ENCODE measurements around the gene OSBP2. TPM values are rescaled to one million over a fixed set of nuclear protein-coding genes. Genes with fewer than 3 reads are reported as not detected.

Gene OSBP2
- total and polyA plus RNA-seq, 5 experiments from 2014 or later = 0.60 to 1.8 (median 0.75) TPM

GRCh38 chr22:30882184-30882717 is 187.6 kb downstream of the OSBP2 start:
- H3K27me3 Mint-ChIP-seq = no peaks in the 10 kb centered on the region
- POLR2A ChIA-PET = no interaction called here
- ATAC-seq = no peak
- peak in 1 of 10 donors; percentile 22 for DNase-seq
- H3K4me1 Mint-ChIP-seq = peaks cover 0 to 5% (median 0%) of the 10 kb centered on the region in 4 donors
- no peak overlapping the region for H3K4me3 Mint-ChIP-seq
- H3K9me3 Mint-ChIP-seq = no peaks in the 10 kb centered on the region
- H3K36me3 Mint-ChIP-seq = no peaks in the 10 kb centered on the region
- peak overlapping the region in 2 of 10 donors; percentile 31 to 46 for H3K27ac Mint-ChIP-seq

- DNase-seq (peak in 1 of 10 donors; percentile 50), ATAC-seq (no peak)
- Mint-ChIP-seq H3K4me3 (no peak overlapping the region), H3K27me3 (no peaks in the 10 kb centered on the region), H3K36me3 (peaks cover 0 to 3% (median 0%) of the 10 kb centered on the region in 3 donors), H3K27ac (peak overlapping the region in 2 of 10 donors; percentile 31 to 43), H3K4me1 (peaks cover 0 to 5% (median 0%) of the 10 kb centered on the region in 4 donors), H3K9me3 (no peaks in the 10 kb centered on the region)
- POLR2A ChIA-PET = no interaction called here
These were observed 188.4 kb downstream of the OSBP2 start for GRCh38 chr22:30882974-30883533.

- H3K4me1 Mint-ChIP-seq = peaks cover 0 to 4% (median 0%) of the 10 kb centered on the region in 4 donors
- no peak overlapping the region for H3K4me3 Mint-ChIP-seq
- no peak overlapping the region for H3K27ac Mint-ChIP-seq
- ATAC-seq = no peak
- POLR2A ChIA-PET = no interaction called here
- peak in 1 of 10 donors; percentile 36 for DNase-seq
- H3K9me3 Mint-ChIP-seq = no peaks in the 10 kb centered on the region
- H3K36me3 Mint-ChIP-seq = peaks cover 0 to 3% (median 0%) of the 10 kb centered on the region in 3 donors
- no peaks in the 10 kb centered on the region for H3K27me3 Mint-ChIP-seq
These were observed 189.0 kb downstream of the OSBP2 start for GRCh38 chr22:30883586-30884145.

- Mint-ChIP-seq H3K9me3 (no peaks in the 10 kb centered on the region), H3K36me3 (peaks cover 0 to 3% (median 0%) of the 10 kb centered on the region in 3 donors), H3K27me3 (no peaks in the 10 kb centered on the region), H3K4me1 (peaks cover 0 to 4% (median 0%) of the 10 kb centered on the region in 4 donors), H3K4me3 (no peak overlapping the region), H3K27ac (no peak overlapping the region)
- ATAC-seq (no peak), DNase-seq (peak in 1 of 10 donors; percentile 43)
- POLR2A ChIA-PET = no interaction called here
These were observed 189.7 kb downstream of the OSBP2 start for GRCh38 chr22:30884211-30885000.

- Mint-ChIP-seq H3K4me1 (peaks cover 0 to 4% (median 0%) of the 10 kb centered on the region in 4 donors), H3K4me3 (no peak overlapping the region), H3K9me3 (no peaks in the 10 kb centered on the region), H3K27me3 (no peaks in the 10 kb centered on the region), H3K27ac (no peak overlapping the region), H3K36me3 (peaks cover 0 to 3% (median 0%) of the 10 kb centered on the region in 3 donors)
- ATAC-seq (no peak), DNase-seq (peak in 1 of 10 donors; percentile 58)
- POLR2A ChIA-PET = no interaction called here
These were observed 190.3 kb downstream of the OSBP2 start for GRCh38 chr22:30885001-30885366.

GRCh38 chr22:30885591-30885990 is 190.9 kb downstream of the OSBP2 start:
- POLR2A ChIA-PET = no interaction called here
- H3K9me3 Mint-ChIP-seq = no peaks in the 10 kb centered on the region
- H3K27me3 Mint-ChIP-seq = no peaks in the 10 kb centered on the region
- ATAC-seq (no peak), DNase-seq (peak in 1 of 10 donors; percentile 40)
- H3K27ac Mint-ChIP-seq = no peak overlapping the region
- peaks cover 0 to 5% (median 2%) of the 10 kb centered on the region in 4 donors for H3K4me1 Mint-ChIP-seq
- H3K4me3 Mint-ChIP-seq = no peak overlapping the region
- H3K36me3 Mint-ChIP-seq = peaks cover 0 to 6% (median 0%) of the 10 kb centered on the region in 3 donors

GRCh38 chr22:30887453-30887852 is 192.8 kb downstream of the OSBP2 start:
- H3K4me1 Mint-ChIP-seq = peaks cover 5 to 17% (median 12%) of the 10 kb centered on the region in 4 donors
- POLR2A ChIA-PET = no interaction called here
- no peak overlapping the region for H3K27ac Mint-ChIP-seq
- no peak for ATAC-seq
- no peaks in the 10 kb centered on the region for H3K27me3 Mint-ChIP-seq
- no peaks in the 10 kb centered on the region for H3K9me3 Mint-ChIP-seq
- H3K36me3 Mint-ChIP-seq = peaks cover 0 to 8% (median 0%) of the 10 kb centered on the region in 3 donors
- peak in 2 of 10 donors; percentile 12 to 59 for DNase-seq
- H3K4me3 Mint-ChIP-seq = no peak overlapping the region

GRCh38 chr22:30887861-30888260 is 193.2 kb downstream of the OSBP2 start:
- H3K27me3 Mint-ChIP-seq = no peaks in the 10 kb centered on the region
- no peak overlapping the region for H3K4me3 Mint-ChIP-seq
- H3K36me3 Mint-ChIP-seq = peaks cover 0 to 8% (median 0%) of the 10 kb centered on the region in 3 donors
- peaks cover 5 to 17% (median 13%) of the 10 kb centered on the region in 4 donors for H3K4me1 Mint-ChIP-seq
- no peaks in the 10 kb centered on the region for H3K9me3 Mint-ChIP-seq
- ATAC-seq = no peak
- H3K27ac Mint-ChIP-seq = no peak overlapping the region
- DNase-seq = no peak
- POLR2A ChIA-PET = no interaction called here

GRCh38 chr22:30889268-30889995 is 194.8 kb downstream of the OSBP2 start:
- peaks cover 14 to 30% (median 27%) of the 10 kb centered on the region in 4 donors for H3K4me1 Mint-ChIP-seq
- no peak for ATAC-seq
- H3K36me3 Mint-ChIP-seq = peaks cover 0 to 8% (median 2%) of the 10 kb centered on the region in 3 donors
- POLR2A ChIA-PET = interaction anchor here (0.6 kb wide), 1 partner anchor 227 kb away, joined by 6 read pairs; no protein-coding TSS in a partner anchor
- peak in 2 of 10 donors; percentile 13 to 52 for DNase-seq
- no peak overlapping the region for H3K4me3 Mint-ChIP-seq
- no peak overlapping the region for H3K27ac Mint-ChIP-seq
- no peaks in the 10 kb centered on the region for H3K9me3 Mint-ChIP-seq
- no peaks in the 10 kb centered on the region for H3K27me3 Mint-ChIP-seq

GRCh38 chr22:30889996-30890480 is 195.4 kb downstream of the OSBP2 start:
- no peak for ATAC-seq
- Mint-ChIP-seq H3K9me3 (no peaks in the 10 kb centered on the region), H3K4me3 (no peak overlapping the region), H3K4me1 (peaks cover 20 to 37% (median 30%) of the 10 kb centered on the region in 4 donors), H3K27ac (peak overlapping the region in 2 of 10 donors; percentile 54 to 83), H3K36me3 (peaks cover 0 to 9% (median 2%) of the 10 kb centered on the region in 3 donors), H3K27me3 (no peaks in the 10 kb centered on the region)
- DNase-seq = peak in 2 of 10 donors; percentile 9 to 38
- POLR2A ChIA-PET = interaction anchor here (1.3 kb wide), 1 partner anchor 32 kb away, joined by 3 read pairs; no protein-coding TSS in a partner anchor

GRCh38 chr22:30890686-30891442 is 196.2 kb downstream of the OSBP2 start:
- ATAC-seq (peak in 1 of 2 donors; percentile 48), DNase-seq (peak in 4 of 10 donors; percentile 14 to 60 (median 19))
- H3K4me3 Mint-ChIP-seq = no peak overlapping the region
- H3K4me1 Mint-ChIP-seq = peaks cover 21 to 38% (median 31%) of the 10 kb centered on the region in 4 donors
- peak overlapping the region in 2 of 10 donors; percentile 34 to 53 for H3K27ac Mint-ChIP-seq
- H3K36me3 Mint-ChIP-seq = peaks cover 0 to 10% (median 2%) of the 10 kb centered on the region in 3 donors
- POLR2A ChIA-PET = interaction anchor here (0.7 to 1.3 kb wide), 3 partner anchors 17 to 194 kb away, joined by 3 to 4 read pairs (median 3); no protein-coding TSS in a partner anchor
- no peaks in the 10 kb centered on the region for H3K27me3 Mint-ChIP-seq
- no peaks in the 10 kb centered on the region for H3K9me3 Mint-ChIP-seq

All from naive thymus-derived CD8-positive, alpha-beta T cell (primary cell).